ENCODE measurements around the gene LHFPL3. TPM values are rescaled to one million over a fixed set of nuclear protein-coding genes. Genes with fewer than 3 reads are reported as not detected.

LHFPL3 gene
- total and polyA plus RNA-seq, 2 of the 13 experiments (the other 11 are each of a cell fraction or from before 2014, with no cell fraction given), result not detected

GRCh38 chr7:104883718-104884452 is 555.5 kb downstream of the LHFPL3 start (continued):
- TF ChIP-seq ZSCAN5A (CRISPR knock-in tag; IDR thresholded peaks at IDR 0.05; ENCODE audit: borderline replicate concordance), result no peak
- TF ChIP-seq TP53 (CRISPR knock-in tag; conservative IDR thresholded peaks at IDR 0.05), result no peak
- TF ChIP-seq BCLAF1 (IDR thresholded peaks at IDR 0.05), result no peak
- TF ChIP-seq ZNF280B (CRISPR knock-in tag; IDR thresholded peaks at IDR 0.05; ENCODE audit: borderline replicate concordance), result peak; percentile 22; the same call in 1 of the 2 replicates
- TF ChIP-seq ZNF687 (CRISPR knock-in tag; IDR thresholded peaks at IDR 0.05), result peak; percentile 49
- TF ChIP-seq GTF3A (CRISPR knock-in tag; conservative IDR thresholded peaks at IDR 0.05), result no peak
- TF ChIP-seq KAT2B (IDR thresholded peaks at IDR 0.05; ENCODE audit: borderline replicate concordance, low read depth, low read length), result no peak
- peak in 1 of 2 experiments; percentile 61; a peak in 1 of 4 replicates for TF ChIP-seq KLF16 (CRISPR knock-in tag; IDR thresholded peaks at IDR 0.05)
- no peak for TF ChIP-seq ZFYVE20 (CRISPR knock-in tag; IDR thresholded peaks at IDR 0.05; ENCODE audit: borderline replicate concordance, low read depth)
- TF ChIP-seq TFDP2 (CRISPR knock-in tag; IDR thresholded peaks at IDR 0.05), result no peak; the same call in 1 of the 2 replicates
- TF ChIP-seq ZNF10 (CRISPR knock-in tag; IDR thresholded peaks at IDR 0.05; ENCODE audit: borderline replicate concordance, low read depth), result no peak
- TF ChIP-seq ZFP37 (CRISPR knock-in tag; IDR thresholded peaks at IDR 0.05; ENCODE audit: borderline replicate concordance), result no peak
- TF ChIP-seq ZBTB33 (CRISPR knock-in tag; IDR thresholded peaks at IDR 0.05), result 0 out of 2 replicates have a peak, but pooled peaks have one; percentile 9
